Stomach (tissue), 4 donors: ENCODE results near the gene BMX.

Experiments
- POLR2A ChIP-seq, 4 donors: fragments of 450-650 bp; IDR thresholded peaks; one replicate each; pipeline ENCODE4 v1.6.1; 2016; ENCODE audit warnings: antibody characterized with exemption in 4 of 4, control low read depth in 2 of 4, mild to moderate bottlenecking in 1 of 4, moderate library complexity in 1 of 4
- POLR2AphosphoS5 ChIP-seq, 3 donors: sonication (generic); formaldehyde crosslinking; IDR thresholded peaks; one replicate each; pipeline ENCODE4 v1.6.1; 2016; ENCODE audit warnings: antibody characterized with exemption in 3 of 3
- TF ChIP-seq, protein P1 (sequence below), 7 experiments: fragments of 450-650 bp in 4 of 7; fragments of 200-600 bp in 3 of 7; sonication (generic) in 3 of 7; IDR thresholded peaks; one replicate each; pipeline ENCODE4 v1.5.1; 2016 to 2019; ENCODE audit warnings: antibody characterized with exemption in 7 of 7, control low read depth in 2 of 7, mild to moderate bottlenecking in 1 of 7

- TF ChIP-seq POLR2AphosphoS5 (IDR thresholded peaks at IDR 0.05) (no peak), POLR2A (IDR thresholded peaks at IDR 0.05) (no peak)
- TF ChIP-seq, protein P1, sequence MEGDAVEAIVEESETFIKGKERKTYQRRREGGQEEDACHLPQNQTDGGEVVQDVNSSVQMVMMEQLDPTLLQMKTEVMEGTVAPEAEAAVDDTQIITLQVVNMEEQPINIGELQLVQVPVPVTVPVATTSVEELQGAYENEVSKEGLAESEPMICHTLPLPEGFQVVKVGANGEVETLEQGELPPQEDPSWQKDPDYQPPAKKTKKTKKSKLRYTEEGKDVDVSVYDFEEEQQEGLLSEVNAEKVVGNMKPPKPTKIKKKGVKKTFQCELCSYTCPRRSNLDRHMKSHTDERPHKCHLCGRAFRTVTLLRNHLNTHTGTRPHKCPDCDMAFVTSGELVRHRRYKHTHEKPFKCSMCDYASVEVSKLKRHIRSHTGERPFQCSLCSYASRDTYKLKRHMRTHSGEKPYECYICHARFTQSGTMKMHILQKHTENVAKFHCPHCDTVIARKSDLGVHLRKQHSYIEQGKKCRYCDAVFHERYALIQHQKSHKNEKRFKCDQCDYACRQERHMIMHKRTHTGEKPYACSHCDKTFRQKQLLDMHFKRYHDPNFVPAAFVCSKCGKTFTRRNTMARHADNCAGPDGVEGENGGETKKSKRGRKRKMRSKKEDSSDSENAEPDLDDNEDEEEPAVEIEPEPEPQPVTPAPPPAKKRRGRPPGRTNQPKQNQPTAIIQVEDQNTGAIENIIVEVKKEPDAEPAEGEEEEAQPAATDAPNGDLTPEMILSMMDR (IDR thresholded peaks at IDR 0.05) = no peak
These were observed 60.3 kb downstream of the BMX start for GRCh38 chrX:15560924-15561323.
